Naive thymus-derived CD4-positive, alpha-beta T cell (primary cell): ENCODE measurements around the gene PDE4C. TPM values are rescaled to one million over a fixed set of nuclear protein-coding genes. Genes with fewer than 3 reads are reported as not detected.

Experiments used
- ATAC-seq: fragments of 150-1000 bp; cut with Tn5 transposase; 2 replicates; pipeline ENCODE4 v1.10.0; 2021; ENCODE audit warnings: mild to moderate bottlenecking, moderate library complexity
- CTCF ChIA-PET: fragments of 350-600 bp; sonication (Branson Sonifier 250); formaldehyde crosslinking; loops from one replicate; lab custom pipeline; 2021; ENCODE audit warnings: antibody characterized with exemption; lab: Charles Lee
- POLR2A ChIA-PET: fragments of 350-600 bp; sonication (Branson Sonifier 250); formaldehyde crosslinking; loops from one replicate; lab custom pipeline; 2021; ENCODE audit warnings: antibody characterized with exemption, inconsistent platforms; lab: Charles Lee
- DNase-seq, 9 donors: peaks; one replicate each; pipeline versions ENCODE4 v3.0.0 to v3.0.0-alpha.2; 2020 to 2022; ENCODE audit warnings: mixed read lengths in 1 of 9
- H3K27ac ChIP-seq: one replicate; pipeline ENCODE4 v1.7.0; 2013; ENCODE audit warnings: mild to moderate bottlenecking, low read depth, low read length, moderate library complexity
- H3K27me3 ChIP-seq, 2 donors: one replicate each; pipeline ENCODE4 v1.7.0; 2013; ENCODE audit warnings: low read length in 2 of 2, mild to moderate bottlenecking in 2 of 2, moderate library complexity in 2 of 2; ENCODE audit not compliant: control insufficient read depth in 2 of 2, insufficient read depth in 2 of 2
- H3K36me3 ChIP-seq, 3 experiments: 1 replicate in 2 of 3; 2 replicates in 1 of 3; pipeline ENCODE4 v1.7.0; 2013; ENCODE audit warnings: low read length in 3 of 3, mild to moderate bottlenecking in 3 of 3, moderate library complexity in 1 of 3; ENCODE audit not compliant: insufficient read depth in 3 of 3, control insufficient read depth in 2 of 3
- H3K4me1 ChIP-seq, 2 donors: one replicate each; pipeline ENCODE4 v1.7.0; 2013; ENCODE audit warnings: low read length in 2 of 2, mild to moderate bottlenecking in 2 of 2, moderate library complexity in 1 of 2; ENCODE audit not compliant: control insufficient read depth in 2 of 2, insufficient read depth in 2 of 2
- H3K4me3 ChIP-seq: 2 replicates; pipeline ENCODE4 v1.7.0; 2013; ENCODE audit warnings: mild to moderate bottlenecking, low read length
- H3K9me3 ChIP-seq, 3 experiments: 1 replicate in 2 of 3; 2 replicates in 1 of 3; pipeline ENCODE4 v1.7.0; 2013; ENCODE audit warnings: low read length in 3 of 3; ENCODE audit not compliant: control insufficient read depth in 2 of 3
- H3K27ac Mint-ChIP-seq, 9 donors: one replicate each; pipeline ENCODE4 v1.8.0; 2020 to 2022; ENCODE audit warnings: mixed read lengths in 9 of 9, mild to moderate bottlenecking in 8 of 9, moderate library complexity in 5 of 9, inconsistent platforms in 2 of 9
- H3K27me3 Mint-ChIP-seq, 5 donors: one replicate each; pipeline ENCODE4 v1.8.0; 2021 to 2022; ENCODE audit warnings: mixed read lengths in 5 of 5, mild to moderate bottlenecking in 1 of 5
- H3K36me3 Mint-ChIP-seq, 5 donors: one replicate each; pipeline ENCODE4 v1.8.0; 2020 to 2022; ENCODE audit warnings: mixed read lengths in 5 of 5, mild to moderate bottlenecking in 3 of 5, inconsistent platforms in 1 of 5
- H3K4me1 Mint-ChIP-seq, 7 donors: one replicate each; pipeline ENCODE4 v1.8.0; 2020 to 2022; ENCODE audit warnings: mixed read lengths in 7 of 7, mild to moderate bottlenecking in 3 of 7, inconsistent platforms in 1 of 7
- H3K4me3 Mint-ChIP-seq, 10 donors: one replicate each; pipeline ENCODE4 v1.8.0; 2020 to 2022; ENCODE audit warnings: mild to moderate bottlenecking in 10 of 10, mixed read lengths in 10 of 10, moderate library complexity in 6 of 10, inconsistent platforms in 2 of 10
- H3K9me3 Mint-ChIP-seq, 11 donors: one replicate each; pipeline ENCODE4 v1.8.0; 2020 to 2022; ENCODE audit warnings: mixed read lengths in 11 of 11, mild to moderate bottlenecking in 4 of 11, inconsistent platforms in 1 of 11, moderate library complexity in 1 of 11
- intact Hi-C, 2 donors: fragments of 100-400 bp; cut with micrococcal nuclease; formaldehyde crosslinking; loops; one replicate each; pipeline ENCODE4 v1.15.1; 2023
- polyA plus RNA-seq, 2 donors: library from polyadenylated mRNA; unstranded; fragments of 300-500 nt; fragmentation: Illumina TruSeq; gene quantifications; one replicate each; pipeline ENCODE4 v1.2.3, GENCODE V29; 2021
- total RNA-seq, 6 experiments: library from RNA in 5 of 6; stranded (reverse) in 5 of 6; gene quantifications; 1 replicate in 5 of 6; 2 replicates in 1 of 6; pipeline ENCODE4 v1.2.3 and lab custom pipeline; 2021 to 2026

PDE4C gene
- total and polyA plus RNA-seq, 7 experiments from 2014 or later: not detected

- Histone ChIP-seq H3K36me3 (peaks cover 0 to 28% (median 14%) of the 10 kb centered on the region in 3 experiments), H3K4me3 (no peak overlapping the region), H3K9me3 (no peaks in the 10 kb centered on the region), H3K27me3 (no peaks in the 10 kb centered on the region), H3K27ac (no peak overlapping the region), H3K4me1 (peaks cover under 1 to 20% of the 10 kb centered on the region in 2 donors)
- Mint-ChIP-seq H3K36me3 (peaks cover 0 to 17% (median 5%) of the 10 kb centered on the region in 5 donors), H3K4me3 (no peak overlapping the region), H3K27me3 (no peaks in the 10 kb centered on the region), H3K9me3 (peaks cover 0 to 69% (median 0%) of the 10 kb centered on the region in 11 donors), H3K4me1 (peaks cover 10 to 25% (median 17%) of the 10 kb centered on the region in 7 donors), H3K27ac (peak overlapping the region in 1 of 9 donors; percentile 14)
- no peak for ATAC-seq
- DNase-seq: no peak
- CTCF ChIA-PET: interaction anchor here (1.9 to 2.3 kb wide), 2 partner anchors 9 to 59 kb away, joined by 5 to 6 read pairs; no protein-coding TSS in a partner anchor
- intact Hi-C loops: loop anchor here in 1 of 2 donors (5.0 kb wide), 1 partner anchor 142 kb away; no protein-coding TSS in a partner anchor
- POLR2A ChIA-PET: interaction anchor here (0.9 to 4.2 kb wide), 3 partner anchors 9 to 59 kb away, joined by 5 to 30 read pairs (median 5); partner anchors contain the start of gene JUND
These were observed 44.1 kb upstream of the PDE4C start for GRCh38 chr19:18270326-18270725.

GRCh38 chr19:18269070-18269723 is 43.0 kb upstream of the PDE4C start:
- H3K27me3 Mint-ChIP-seq: no peaks in the 10 kb centered on the region
- no peak overlapping the region for H3K27ac ChIP-seq
- H3K27ac Mint-ChIP-seq: peak overlapping the region in 1 of 9 donors; percentile 51

GRCh38 chr19:18266771-18267686 is 40.8 kb upstream of the PDE4C start:
- H3K27me3 ChIP-seq: no peaks in the 10 kb centered on the region
- H3K4me1 ChIP-seq: no peaks in the 10 kb centered on the region
- DNase-seq: no peak
- no peak overlapping the region for H3K4me3 ChIP-seq
- peak overlapping the region in 1 of 9 donors; percentile 48 for H3K27ac Mint-ChIP-seq
- peaks cover 0 to 40% (median 9%) of the 10 kb centered on the region in 3 experiments for H3K36me3 ChIP-seq
- ChIA-PET CTCF (no interaction called here), POLR2A (interaction anchor here (4.2 kb wide), 1 partner anchor 13 kb away, joined by 30 read pairs; the partner anchor contains the start of gene JUND)
- no peaks in the 10 kb centered on the region for H3K9me3 ChIP-seq
- peaks cover 0 to 20% (median 5%) of the 10 kb centered on the region in 5 donors for H3K36me3 Mint-ChIP-seq
- ATAC-seq: no peak
- H3K27ac ChIP-seq: no peak overlapping the region
- peaks cover 0 to 43% (median 0%) of the 10 kb centered on the region in 11 donors for H3K9me3 Mint-ChIP-seq
- intact Hi-C loops: no loop called here
- H3K4me3 Mint-ChIP-seq: no peak overlapping the region
- H3K27me3 Mint-ChIP-seq: no peaks in the 10 kb centered on the region
- peaks cover 0 to 7% (median 0%) of the 10 kb centered on the region in 7 donors for H3K4me1 Mint-ChIP-seq

More at GRCh38 chr19:18269070-18269723, 43.0 kb upstream of the PDE4C start:
- H3K4me1 Mint-ChIP-seq: peaks cover 0 to 14% (median 5%) of the 10 kb centered on the region in 7 donors
- ChIA-PET CTCF (interaction anchor here (0.6 to 2.3 kb wide), 5 partner anchors 10 to 142 kb away, joined by 3 to 6 read pairs (median 4); no protein-coding TSS in a partner anchor), POLR2A (interaction anchor here (2.3 to 4.2 kb wide), 2 partner anchors 10 to 17 kb away, joined by 5 to 30 read pairs; partner anchors contain the start of gene JUND)
- peaks cover 0 to 20% (median 5%) of the 10 kb centered on the region in 5 donors for H3K36me3 Mint-ChIP-seq
- H3K4me3 Mint-ChIP-seq: no peak overlapping the region
- ATAC-seq: no peak
- H3K9me3 ChIP-seq: no peaks in the 10 kb centered on the region
- H3K4me3 ChIP-seq: no peak overlapping the region
- no peak for DNase-seq
- intact Hi-C loops: no loop called here
- H3K36me3 ChIP-seq: peaks cover 0 to 39% (median 9%) of the 10 kb centered on the region in 3 experiments
- H3K4me1 ChIP-seq: peaks cover 0 to 9% of the 10 kb centered on the region in 2 donors
- H3K27me3 ChIP-seq: no peaks in the 10 kb centered on the region
- H3K9me3 Mint-ChIP-seq: peaks cover 0 to 62% (median 0%) of the 10 kb centered on the region in 11 donors

GRCh38 chr19:18265582-18265981 is 39.3 kb upstream of the PDE4C start:
- H3K9me3 Mint-ChIP-seq: peaks cover 0 to 32% (median 0%) of the 10 kb centered on the region in 11 donors
- H3K36me3 ChIP-seq: peaks cover 0 to 40% (median 9%) of the 10 kb centered on the region in 3 experiments
- no peak overlapping the region for H3K27ac ChIP-seq
- peak overlapping the region in 2 of 10 donors; percentile 19 to 27 for H3K4me3 Mint-ChIP-seq
- no peaks in the 10 kb centered on the region for H3K27me3 Mint-ChIP-seq
- H3K36me3 Mint-ChIP-seq: peaks cover 0 to 20% (median 5%) of the 10 kb centered on the region in 5 donors
- H3K27me3 ChIP-seq: no peaks in the 10 kb centered on the region
- no peak for ATAC-seq
- H3K27ac Mint-ChIP-seq: peak overlapping the region in 1 of 9 donors; percentile 11
- no peaks in the 10 kb centered on the region for H3K9me3 ChIP-seq
- DNase-seq: no peak
- CTCF ChIA-PET: interaction anchor here (1.9 kb wide), 1 partner anchor 14 kb away, joined by 4 read pairs; no protein-coding TSS in a partner anchor
- peaks cover 0 to 10% (median under 1%) of the 10 kb centered on the region in 7 donors for H3K4me1 Mint-ChIP-seq
- POLR2A ChIA-PET: no interaction called here
- intact Hi-C loops: no loop called here
- H3K4me1 ChIP-seq: no peaks in the 10 kb centered on the region
- H3K4me3 ChIP-seq: no peak overlapping the region

GRCh38 chr19:18264971-18265540 is 38.8 kb upstream of the PDE4C start:
- intact Hi-C loops: no loop called here
- Mint-ChIP-seq H3K9me3 (peaks cover 0 to 28% (median 0%) of the 10 kb centered on the region in 11 donors), H3K27me3 (no peaks in the 10 kb centered on the region), H3K4me3 (peak overlapping the region in 1 of 10 donors; percentile 27), H3K27ac (peak overlapping the region in 1 of 9 donors; percentile 9), H3K36me3 (peaks cover 0 to 20% (median 5%) of the 10 kb centered on the region in 5 donors), H3K4me1 (peaks cover 0 to 10% (median 0%) of the 10 kb centered on the region in 7 donors)
- H3K4me1 ChIP-seq: no peaks in the 10 kb centered on the region
- CTCF ChIA-PET: interaction anchor here (1.9 kb wide), 1 partner anchor 14 kb away, joined by 4 read pairs; no protein-coding TSS in a partner anchor
- no peaks in the 10 kb centered on the region for H3K27me3 ChIP-seq
- no peaks in the 10 kb centered on the region for H3K9me3 ChIP-seq
- no peak overlapping the region for H3K27ac ChIP-seq
- ATAC-seq (no peak), DNase-seq (no peak)
- peaks cover 0 to 40% (median 9%) of the 10 kb centered on the region in 3 experiments for H3K36me3 ChIP-seq
- POLR2A ChIA-PET: no interaction called here
- no peak overlapping the region for H3K4me3 ChIP-seq
